Natural killer cell (primary cell): ENCODE results near the gene EFHC2. TPM values are rescaled to one million over a fixed set of nuclear protein-coding genes. Genes with fewer than 3 reads are reported as not detected.
A peak's percentile ranks its signal among the peaks of the same experiment; 100 is the strongest.

ENCODE experiments used
- ATAC-seq, 3 donors: fragments of 150-1000 bp in 2 of 3; fragments of 200-7000 bp in 1 of 3; cut with Tn5 transposase; 1 replicate in 1 of 3; 2 replicates in 2 of 3; pipeline ENCODE4 v1.10.0; 2021; ENCODE audit warnings: mild to moderate bottlenecking in 2 of 3, moderate library complexity in 2 of 3
- DNase-seq, 2 donors: peaks; one replicate each; pipeline versions ENCODE4 v3.0.0 to v3.0.0-alpha.2; 2013 to 2021; ENCODE audit warnings: mixed read lengths in 1 of 2
- H3K27ac ChIP-seq: one replicate; pipeline ENCODE4 v1.5.1; 2013; ENCODE audit warnings: mild to moderate bottlenecking, low read length
- H3K27me3 ChIP-seq: one replicate; pipeline ENCODE4 v1.6.1; 2013; ENCODE audit warnings: low read length; ENCODE audit not compliant: control insufficient read depth, insufficient read depth
- H3K36me3 ChIP-seq: one replicate; pipeline ENCODE4 v1.6.1; 2013; ENCODE audit warnings: low read length; ENCODE audit not compliant: control insufficient read depth, insufficient read depth
- H3K4me1 ChIP-seq: one replicate; pipeline ENCODE4 v1.6.1; 2013; ENCODE audit warnings: low read length; ENCODE audit not compliant: control insufficient read depth, insufficient read depth
- H3K4me3 ChIP-seq: one replicate; pipeline ENCODE4 v1.5.1; 2013; ENCODE audit warnings: low read length
- H3K9me3 ChIP-seq: one replicate; pipeline ENCODE4 v1.6.1; 2013; ENCODE audit warnings: low read length; ENCODE audit not compliant: control insufficient read depth, insufficient read depth
- H3K27ac Mint-ChIP-seq, 2 donors: one replicate each; pipeline ENCODE4 v1.8.0; 2022; ENCODE audit warnings: mild to moderate bottlenecking in 2 of 2, mixed read lengths in 2 of 2, moderate library complexity in 1 of 2
- H3K27me3 Mint-ChIP-seq, 2 donors: one replicate each; pipeline ENCODE4 v1.8.0; 2022; ENCODE audit warnings: low read depth in 2 of 2, mixed read lengths in 2 of 2
- H3K36me3 Mint-ChIP-seq: one replicate; pipeline ENCODE4 v1.8.0; 2022; ENCODE audit warnings: mixed read lengths
- H3K4me1 Mint-ChIP-seq, 2 donors: one replicate each; pipeline ENCODE4 v1.8.0; 2022; ENCODE audit warnings: mixed read lengths in 2 of 2
- H3K4me3 Mint-ChIP-seq: one replicate; pipeline ENCODE4 v1.8.0; 2022; ENCODE audit warnings: mild to moderate bottlenecking, moderate library complexity, mixed read lengths
- H3K9me3 Mint-ChIP-seq, 2 donors: one replicate each; pipeline ENCODE4 v1.8.0; 2022; ENCODE audit warnings: mixed read lengths in 2 of 2
- CTCF ChIP-seq: fragments of 200-600 bp; IDR thresholded peaks from one replicate; pipeline ENCODE4 v1.8.0; 2022; ENCODE audit warnings: antibody characterized with exemption
- WGBS: methylation state at CpG from one replicate; pipeline ENCODE4 v1.1.7; 2013; ENCODE audit warnings: missing lambda C conversion rate; ENCODE audit not compliant: insufficient coverage; 5-methylcytosine and 5-hydroxymethylcytosine counted together
- intact Hi-C: fragments of 100-400 bp; cut with micrococcal nuclease; formaldehyde crosslinking; loops from one replicate; pipeline ENCODE4 v1.14.2; 2022
- total RNA-seq, 4 donors: library from RNA; stranded (reverse); fragments of 120-200 nt in 1 of 4; gene quantifications; one replicate each; pipeline versions ENCODE4 v1.2.3 to v1.2.4, GENCODE V29; 2013 to 2022

EFHC2 gene
- total RNA-seq, 3 donors from 2014 or later (not counting 1 experiment from before 2014, with no cell fraction given) = 5.7 to 9.1 (median 8.9) TPM

- WGBS = 93% methylated on average over 4 of the region's 5 CpGs
- Histone ChIP-seq H3K4me1 (no peaks in the 10 kb centered on the region), H3K27ac (no peak overlapping the region), H3K4me3 (no peak overlapping the region), H3K27me3 (no peaks in the 10 kb centered on the region), H3K36me3 (no peaks in the 10 kb centered on the region), H3K9me3 (no peaks in the 10 kb centered on the region)
- Mint-ChIP-seq H3K27me3 (no peaks in the 10 kb centered on the region), H3K4me1 (peaks cover 0 to 4% of the 10 kb centered on the region in 2 donors), H3K4me3 (no peak overlapping the region), H3K9me3 (no peaks in the 10 kb centered on the region), H3K27ac (no peak overlapping the region), H3K36me3 (no peaks in the 10 kb centered on the region)
- DNase-seq (no peak), ATAC-seq (no peak)
- no peak for TF ChIP-seq CTCF
- intact Hi-C loops = no loop called here
Observed at GRCh38 chrX:44306356-44306755, 37.1 kb downstream of the EFHC2 start.

- Mint-ChIP-seq H3K36me3 (no peaks in the 10 kb centered on the region), H3K9me3 (no peaks in the 10 kb centered on the region), H3K27me3 (no peaks in the 10 kb centered on the region), H3K4me1 (peaks cover 0 to 4% of the 10 kb centered on the region in 2 donors), H3K4me3 (no peak overlapping the region), H3K27ac (no peak overlapping the region)
- Histone ChIP-seq H3K27ac (no peak overlapping the region), H3K9me3 (no peaks in the 10 kb centered on the region), H3K4me3 (no peak overlapping the region), H3K4me1 (no peaks in the 10 kb centered on the region), H3K36me3 (no peaks in the 10 kb centered on the region), H3K27me3 (no peaks in the 10 kb centered on the region)
- no peak for TF ChIP-seq CTCF
- intact Hi-C loops = no loop called here
- DNase-seq (no peak), ATAC-seq (no peak)
- WGBS = 86% methylated on average over 4 of the region's 4 CpGs
Observed at GRCh38 chrX:44305921-44306320, 37.6 kb downstream of the EFHC2 start.

- H3K4me3 Mint-ChIP-seq = no peak overlapping the region
Observed at GRCh38 chrX:44303119-44303518, 40.4 kb downstream of the EFHC2 start.

More at GRCh38 chrX:44303119-44303518, 40.4 kb downstream of the EFHC2 start:
- DNase-seq (peak in 1 of 2 donors; percentile 28), ATAC-seq (no peak)
- Mint-ChIP-seq H3K27ac (no peak overlapping the region), H3K36me3 (no peaks in the 10 kb centered on the region), H3K9me3 (no peaks in the 10 kb centered on the region), H3K27me3 (no peaks in the 10 kb centered on the region), H3K4me1 (peaks cover 0 to 4% of the 10 kb centered on the region in 2 donors)
- H3K27me3 ChIP-seq = no peaks in the 10 kb centered on the region
- WGBS = 96% methylated on average over 2 of the region's 2 CpGs
- H3K4me1 ChIP-seq = no peaks in the 10 kb centered on the region
- TF ChIP-seq CTCF = no peak
- intact Hi-C loops = no loop called here
- H3K27ac ChIP-seq = no peak overlapping the region
- no peaks in the 10 kb centered on the region for H3K36me3 ChIP-seq
- H3K4me3 ChIP-seq = no peak overlapping the region
- no peaks in the 10 kb centered on the region for H3K9me3 ChIP-seq
